PFSK-1 (cell line): ENCODE results near the gene TAF6.

Experiments used
- FOXP2 ChIP-seq: optimal IDR thresholded peaks from 2 replicates; pipeline ENCODE3; 2011; ENCODE audit warnings: borderline replicate concordance, control low read depth, inconsistent platforms; ENCODE audit not compliant: insufficient read depth; ENCODE audit errors: extremely low read length, extremely low read depth
- POLR2AphosphoS5 ChIP-seq: IDR thresholded peaks from 2 replicates; pipeline ENCODE4 v1.6.1; 2012; ENCODE audit warnings: low read depth, mild to moderate bottlenecking, control low read depth, low read length, moderate library complexity
- SIN3A ChIP-seq: IDR thresholded peaks from 2 replicates; pipeline ENCODE4 v1.6.1; 2012; ENCODE audit warnings: mild to moderate bottlenecking, low read length, moderate library complexity, borderline replicate concordance; ENCODE audit not compliant: insufficient read depth
- TAF1 ChIP-seq: IDR thresholded peaks from 2 replicates; pipeline ENCODE4 v1.6.1; 2012; ENCODE audit warnings: low read length, control low read depth, borderline replicate concordance; ENCODE audit not compliant: insufficient read depth
- TF ChIP-seq, protein P1 (sequence below), 2 experiments: IDR thresholded peaks; 2 replicates each; pipeline versions ENCODE4 v1.6.1 to v1.8.0; 2011 to 2012; ENCODE audit warnings: low read depth in 2 of 2, low read length in 2 of 2, control low read depth in 1 of 2, inconsistent platforms in 1 of 2, mild to moderate bottlenecking in 1 of 2, moderate library complexity in 1 of 2; ENCODE audit not compliant: insufficient read depth in 1 of 2

DNA sequence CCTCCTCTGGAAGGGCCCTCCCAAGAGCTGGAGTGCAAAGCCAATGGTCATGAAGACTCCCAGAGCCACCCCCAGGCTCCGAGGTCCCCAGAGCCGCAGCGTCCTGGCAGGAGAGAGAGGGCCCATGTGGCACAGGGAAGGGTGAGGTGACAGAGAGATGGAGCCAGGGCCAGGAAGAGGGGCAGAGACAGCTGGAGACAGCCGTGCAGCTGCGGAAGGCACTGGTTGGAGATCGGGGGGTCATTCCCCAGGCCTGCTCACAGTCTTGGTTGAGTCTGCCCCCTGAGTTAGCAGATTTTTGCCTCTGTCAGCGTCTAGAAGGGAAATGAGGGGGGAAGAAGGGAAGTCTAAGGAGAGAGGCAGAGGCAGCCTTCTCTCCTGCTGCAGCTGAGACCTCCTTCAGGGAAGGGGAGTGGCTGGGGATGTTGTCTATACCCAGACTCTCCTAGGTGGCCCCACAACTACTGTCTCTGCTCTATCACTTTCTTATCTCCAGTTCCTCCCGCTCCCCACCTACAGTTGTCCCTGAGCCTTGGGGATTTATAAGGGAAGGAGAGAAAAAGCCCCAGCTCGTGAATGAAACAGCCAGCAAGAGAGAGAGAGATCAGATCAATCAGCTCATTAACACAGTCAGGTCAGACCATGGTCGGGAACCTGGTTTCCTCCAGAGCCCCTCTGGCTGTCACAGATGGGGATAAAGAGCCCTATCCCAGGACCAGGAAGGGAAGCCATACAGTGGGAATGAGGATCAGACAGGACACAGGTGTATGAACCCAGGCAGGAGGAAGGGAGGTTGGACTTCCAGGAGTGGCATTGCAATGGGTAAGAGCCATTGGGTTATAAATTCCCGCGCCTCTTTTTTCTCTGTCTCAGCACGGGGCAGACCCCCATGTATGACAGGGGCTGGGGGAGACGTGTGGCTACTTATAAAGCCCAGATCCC lies 48.1 kb upstream of the TAF6 start:
- TF ChIP-seq, protein P1, sequence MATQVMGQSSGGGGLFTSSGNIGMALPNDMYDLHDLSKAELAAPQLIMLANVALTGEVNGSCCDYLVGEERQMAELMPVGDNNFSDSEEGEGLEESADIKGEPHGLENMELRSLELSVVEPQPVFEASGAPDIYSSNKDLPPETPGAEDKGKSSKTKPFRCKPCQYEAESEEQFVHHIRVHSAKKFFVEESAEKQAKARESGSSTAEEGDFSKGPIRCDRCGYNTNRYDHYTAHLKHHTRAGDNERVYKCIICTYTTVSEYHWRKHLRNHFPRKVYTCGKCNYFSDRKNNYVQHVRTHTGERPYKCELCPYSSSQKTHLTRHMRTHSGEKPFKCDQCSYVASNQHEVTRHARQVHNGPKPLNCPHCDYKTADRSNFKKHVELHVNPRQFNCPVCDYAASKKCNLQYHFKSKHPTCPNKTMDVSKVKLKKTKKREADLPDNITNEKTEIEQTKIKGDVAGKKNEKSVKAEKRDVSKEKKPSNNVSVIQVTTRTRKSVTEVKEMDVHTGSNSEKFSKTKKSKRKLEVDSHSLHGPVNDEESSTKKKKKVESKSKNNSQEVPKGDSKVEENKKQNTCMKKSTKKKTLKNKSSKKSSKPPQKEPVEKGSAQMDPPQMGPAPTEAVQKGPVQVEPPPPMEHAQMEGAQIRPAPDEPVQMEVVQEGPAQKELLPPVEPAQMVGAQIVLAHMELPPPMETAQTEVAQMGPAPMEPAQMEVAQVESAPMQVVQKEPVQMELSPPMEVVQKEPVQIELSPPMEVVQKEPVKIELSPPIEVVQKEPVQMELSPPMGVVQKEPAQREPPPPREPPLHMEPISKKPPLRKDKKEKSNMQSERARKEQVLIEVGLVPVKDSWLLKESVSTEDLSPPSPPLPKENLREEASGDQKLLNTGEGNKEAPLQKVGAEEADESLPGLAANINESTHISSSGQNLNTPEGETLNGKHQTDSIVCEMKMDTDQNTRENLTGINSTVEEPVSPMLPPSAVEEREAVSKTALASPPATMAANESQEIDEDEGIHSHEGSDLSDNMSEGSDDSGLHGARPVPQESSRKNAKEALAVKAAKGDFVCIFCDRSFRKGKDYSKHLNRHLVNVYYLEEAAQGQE (IDR thresholded peaks at IDR 0.05; ENCODE audit: insufficient read depth in 1 of 2, low read depth in 2 of 2, low read length in 2 of 2): no peak
- TF ChIP-seq POLR2AphosphoS5: no peak
- TF ChIP-seq SIN3A: no peak
- no peak for TF ChIP-seq TAF1
- TF ChIP-seq FOXP2: no peak
